Panc1 (cell line): Measurements from ENCODE around the gene CLHC1. TPM values are rescaled to one million over a fixed set of nuclear protein-coding genes. Genes with fewer than 3 reads are reported as not detected.
"Not testable (repeated sequence)": the region's sequence is repeated elsewhere in the genome, so short reads cannot be mapped to it uniquely, and the experiment has no call there.

Experiments
- ATAC-seq: fragments of 200-7000 bp; cut with Tn5 transposase; 2 replicates; pipeline ENCODE4 v1.9.1; 2020; ENCODE audit warnings: mild to moderate bottlenecking, moderate library complexity
- BruUV-seq: library from RNA; stranded (reverse); fragments of 400-500 nt; replicated peaks from 2 replicates; lab custom pipeline; 2021; lab: Mats Ljungman, UMichigan
- CTCF ChIA-PET: fragments of 300-600 bp; sonication (Branson Sonifier 250); formaldehyde crosslinking; loops from one replicate; lab custom pipeline; 2022; ENCODE audit warnings: antibody characterized with exemption; lab: Charles Lee
- POLR2A ChIA-PET: fragments of 300-600 bp; sonication (Branson Sonifier 250); formaldehyde crosslinking; loops from one replicate; lab custom pipeline; 2022; ENCODE audit warnings: antibody characterized with exemption; lab: Charles Lee
- DNase-seq: peaks from one replicate; pipeline ENCODE4 v3.0.0-alpha.2; 2010; ENCODE audit warnings: low read depth, low spot score
- H3K27ac ChIP-seq: 2 replicates; pipeline ENCODE4 v1.5.1; 2011; ENCODE audit warnings: mild to moderate bottlenecking, low read length, inconsistent platforms
- H3K27me3 ChIP-seq: fragments of 200-500 bp; sonication (Bioruptor generic); 2 replicates; pipeline ENCODE4 v1.6.0; 2014; ENCODE audit warnings: low read length, inconsistent platforms; ENCODE audit not compliant: control insufficient read depth, insufficient read depth
- H3K36me3 ChIP-seq: fragments of 200-500 bp; sonication (Bioruptor generic); 2 replicates; pipeline ENCODE4 v1.5.1; 2014; ENCODE audit warnings: inconsistent platforms, mild to moderate bottlenecking, low read length, moderate library complexity; ENCODE audit not compliant: control insufficient read depth, insufficient read depth
- H3K4me1 ChIP-seq: 2 replicates; pipeline ENCODE4 v1.5.1; 2011; ENCODE audit warnings: inconsistent platforms, mild to moderate bottlenecking, low read length, moderate library complexity; ENCODE audit not compliant: control insufficient read depth, insufficient read depth
- H3K4me3 ChIP-seq, 2 experiments: 2 replicates each; pipeline ENCODE4 v1.5.1; 2011 to 2012; ENCODE audit warnings: low read depth in 2 of 2, low read length in 2 of 2, mild to moderate bottlenecking in 2 of 2, inconsistent platforms in 1 of 2, moderate library complexity in 1 of 2
- H3K9me3 ChIP-seq: fragments of 200-500 bp; sonication (Bioruptor generic); 2 replicates; pipeline ENCODE4 v1.5.1; 2014; ENCODE audit warnings: low read depth, mild to moderate bottlenecking, inconsistent platforms, low read length, moderate library complexity; ENCODE audit not compliant: control insufficient read depth, insufficient read depth
- CTCF ChIP-seq: fragments of 450-650 bp; IDR thresholded peaks from 2 replicates; pipeline ENCODE4 v1.5.1; 2017; ENCODE audit warnings: mild to moderate bottlenecking
- POLR2AphosphoS5 ChIP-seq: IDR thresholded peaks from 2 replicates; pipeline ENCODE4 v1.6.1; 2012; ENCODE audit warnings: mild to moderate bottlenecking, low read depth, low read length, moderate library complexity
- REST ChIP-seq, 2 experiments: IDR thresholded peaks; 2 replicates each; pipeline ENCODE4 v1.6.1; 2011 to 2012; ENCODE audit warnings: low read depth in 2 of 2, control low read depth in 1 of 2, low read length in 1 of 2, mild to moderate bottlenecking in 1 of 2, moderate library complexity in 1 of 2; ENCODE audit not compliant: insufficient read depth in 1 of 2
- SIN3A ChIP-seq: IDR thresholded peaks from 2 replicates; pipeline ENCODE4 v1.6.1; 2012; ENCODE audit warnings: low read depth, mild to moderate bottlenecking, low read length, moderate library complexity, borderline replicate concordance; ENCODE audit not compliant: insufficient read depth
- TCF7L2 ChIP-seq: IDR thresholded peaks from 2 replicates; pipeline ENCODE4 v1.6.1; 2011; ENCODE audit warnings: mild to moderate bottlenecking, low read depth, low read length, inconsistent platforms
- in situ Hi-C: cut with HindIII; loops from 2 replicates; pipeline ENCODE4 v1.10.0; 2016; ENCODE audit warnings: low sequenced_read_pairs, low pct_unique_long_range_greater_than_20kb
- intact Hi-C: fragments of 100-400 bp; cut with micrococcal nuclease; formaldehyde crosslinking; loops from one replicate; pipeline ENCODE4 v1.10.0; 2022; ENCODE audit not compliant: unreplicated experiment
- total RNA-seq: library from RNA; stranded (reverse); gene quantifications from one replicate; pipeline ENCODE4 v1.2.1, GENCODE V29; 2021; ENCODE audit not compliant: unreplicated experiment

The CLHC1 gene
- total RNA-seq, 1 experiment from 2014 or later, result 3.6 TPM

- TF ChIP-seq TCF7L2 (peak; percentile 39; the same call in 1 of the 2 replicates), SIN3A (peak; percentile 94), POLR2AphosphoS5 (peak; percentile 98), REST (IDR thresholded peaks at IDR 0.05; ENCODE audit: insufficient read depth in 1 of 2, low read depth in 2 of 2, low read length in 1 of 2) (peak in 1 of 2 experiments; percentile 59; a peak in 1 of 4 replicates), CTCF (no peak)
- DNase-seq (peak; percentile 87), ATAC-seq (peak; percentile 99)
- BruUV-seq, result no TSS peak
- Histone ChIP-seq H3K27ac (peak within 1 kb of the TSS; percentile 99), H3K36me3 (peaks cover 4% of the 10 kb centered on the region), H3K9me3 (no peaks in the 10 kb centered on the region), H3K4me3 (peak within 1 kb of the TSS; percentile 89 to 95), H3K4me1 (peaks cover 9% of the 10 kb centered on the region; the same call in 1 of the 2 replicates), H3K27me3 (no peaks in the 10 kb centered on the region)
- in situ Hi-C loops, result no loop called here
- ChIA-PET POLR2A (interaction anchor here (0.7 kb wide), 2 partner anchors 250 to 448 kb away, joined by 5 to 15 read pairs; partner anchors contain the start of gene CFAP36), CTCF (no interaction called here)
- intact Hi-C loops, result no loop called here
Measured at GRCh38 chr2:55268907-55269644, 37.0 kb upstream of the CLHC1 start, which contains the start of gene MTIF2. Gene MTIF2, minus strand, starts transcription at chr2:55269231. Its CDS starts 5,373 bp downstream, at chr2:55263858.

DNA sequence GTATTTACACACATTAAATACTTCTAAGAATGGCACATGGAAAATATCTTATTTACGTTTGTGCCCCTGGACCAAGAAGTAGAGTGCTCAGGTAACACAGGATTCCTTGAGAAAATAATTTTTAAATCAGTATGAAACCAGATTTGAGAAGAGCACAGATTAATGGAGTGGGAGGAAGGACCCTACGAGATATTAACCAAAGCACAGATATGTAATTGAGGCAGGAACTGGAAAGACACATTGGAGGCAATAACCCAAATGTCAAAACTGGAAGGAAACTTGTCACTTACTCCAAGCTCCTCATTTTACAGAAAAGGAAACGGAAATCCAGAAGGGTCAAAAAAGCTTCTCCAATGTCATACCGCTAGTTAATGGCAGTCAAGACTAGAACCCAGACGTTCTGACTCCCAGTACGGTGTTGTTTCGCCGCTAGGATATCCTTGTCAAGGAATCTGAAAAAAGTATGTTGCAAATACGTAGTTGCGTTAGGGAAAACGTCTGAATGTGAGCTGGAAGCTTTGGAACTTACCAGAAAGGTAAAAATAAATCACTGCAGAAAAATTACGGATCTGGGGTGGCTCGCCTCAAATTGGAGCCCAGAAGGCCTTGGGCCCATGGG is 36.3 kb upstream of the CLHC1 start:
- POLR2A ChIA-PET, result interaction anchor here (0.6 kb wide), 2 partner anchors 12 to 31 kb away, joined by 3 read pairs; no protein-coding TSS in a partner anchor
- DNase-seq, result no peak
- BruUV-seq, result TSS peak; percentile 97
- Histone ChIP-seq H3K4me3 (peak overlapping the region; percentile 89 to 95), H3K27me3 (no peaks in the 10 kb centered on the region), H3K4me1 (peaks cover 9% of the 10 kb centered on the region; the same call in 1 of the 2 replicates), H3K36me3 (peaks cover 4% of the 10 kb centered on the region), H3K27ac (peak overlapping the region; percentile 99), H3K9me3 (no peaks in the 10 kb centered on the region)
- TF ChIP-seq POLR2AphosphoS5 (no peak), TCF7L2 (no peak), CTCF (no peak)
- ATAC-seq, result no peak
- CTCF ChIA-PET, result no interaction called here
- intact Hi-C loops (no loop called here), in situ Hi-C loops (no loop called here)

DNA sequence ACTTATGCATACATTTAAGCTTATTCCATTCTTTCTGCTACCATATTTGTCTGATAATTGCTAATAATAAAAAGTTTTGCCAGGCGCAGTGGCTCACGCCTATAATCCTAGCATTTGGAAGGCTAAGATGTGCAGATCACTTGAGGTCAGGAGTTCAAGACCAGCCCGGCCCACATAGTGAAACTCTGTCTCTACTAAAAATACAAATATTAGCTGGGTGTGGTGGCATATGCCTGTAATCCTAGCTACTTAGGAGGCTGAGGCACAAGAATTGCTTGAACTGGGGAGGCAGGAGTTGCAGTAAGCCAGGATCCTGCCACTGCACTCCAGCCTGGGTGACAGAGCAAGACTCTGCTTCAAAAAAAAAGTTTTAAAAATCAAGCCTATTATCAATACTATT is 27.5 kb upstream of the CLHC1 start:
- H3K27ac ChIP-seq, in situ Hi-C loops, CTCF ChIA-PET, intact Hi-C loops, H3K4me3 ChIP-seq, BruUV-seq, H3K4me1 ChIP-seq, H3K27me3 ChIP-seq, DNase-seq, ATAC-seq, H3K9me3 ChIP-seq: not testable (repeated sequence)
- POLR2A ChIA-PET, result interaction anchor here (0.6 kb wide), 2 partner anchors 218 to 247 kb away, joined by 5 to 9 read pairs; no protein-coding TSS in a partner anchor
- peaks cover 11% of the 10 kb centered on the region; the same call in 1 of the 2 replicates for H3K36me3 ChIP-seq
